Skeletal muscle satellite cell (primary cell): ENCODE data around the gene UBE4B.
A peak's percentile ranks its signal among the peaks of the same experiment; 100 is the strongest.
"Not testable (repeated sequence)": the region's sequence is repeated elsewhere in the genome, so short reads cannot be mapped to it uniquely, and the experiment has no call there.

Experiments used
- H3K27me3 ChIP-seq: 2 replicates; pipeline ENCODE4 v1.7.0; 2013; ENCODE audit warnings: low read length; ENCODE audit not compliant: control insufficient read depth, insufficient read depth
- H3K36me3 ChIP-seq: 2 replicates; pipeline ENCODE4 v1.7.0; 2013; ENCODE audit warnings: mild to moderate bottlenecking, control low read depth, low read length; ENCODE audit not compliant: insufficient read depth
- H3K4me1 ChIP-seq: 2 replicates; pipeline ENCODE4 v1.7.0; 2013; ENCODE audit warnings: low read length; ENCODE audit not compliant: control insufficient read depth, insufficient read depth
- H3K4me2 ChIP-seq: 2 replicates; pipeline ENCODE4 v1.7.0; 2013; ENCODE audit warnings: mild to moderate bottlenecking, low read length
- H3K4me3 ChIP-seq: 2 replicates; pipeline ENCODE4 v1.7.0; 2013; ENCODE audit warnings: low read length
- H3K9ac ChIP-seq: 2 replicates; pipeline ENCODE4 v1.7.0; 2013; ENCODE audit warnings: mild to moderate bottlenecking, low read depth, low read length, moderate library complexity
- H3K9me3 ChIP-seq: replicated peaks from 2 replicates; pipeline ENCODE4 v1.7.0; 2013; ENCODE audit warnings: mild to moderate bottlenecking, control low read depth, low read length

The UBE4B gene

DNA sequence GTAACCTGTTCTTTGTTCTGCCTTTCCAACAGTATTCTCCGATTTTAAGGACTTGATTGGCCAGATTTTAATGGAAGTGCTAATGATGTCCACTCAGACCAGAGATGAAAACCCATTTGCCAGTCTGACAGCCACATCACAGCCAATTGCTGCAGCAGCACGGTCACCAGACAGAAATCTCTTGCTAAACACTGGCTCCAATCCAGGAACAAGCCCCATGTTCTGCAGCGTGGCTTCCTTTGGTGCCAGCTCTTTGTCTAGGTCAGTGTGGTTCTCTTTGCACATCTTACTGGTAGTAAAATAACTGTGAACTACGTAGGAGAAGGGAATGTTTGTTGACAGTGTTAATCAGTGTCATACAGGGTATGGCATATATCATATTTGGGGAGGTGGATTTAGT, 72.7 kb downstream of the UBE4B start:
- no peak overlapping the region for H3K9ac ChIP-seq
- no peaks in the 10 kb centered on the region for H3K9me3 ChIP-seq
- peaks cover 45% of the 10 kb centered on the region for H3K36me3 ChIP-seq
- H3K27me3 ChIP-seq: no peaks in the 10 kb centered on the region
- H3K4me2 ChIP-seq: no peak overlapping the region
- H3K4me3 ChIP-seq: no peak overlapping the region
- H3K4me1 ChIP-seq: peaks cover 24% of the 10 kb centered on the region

DNA sequence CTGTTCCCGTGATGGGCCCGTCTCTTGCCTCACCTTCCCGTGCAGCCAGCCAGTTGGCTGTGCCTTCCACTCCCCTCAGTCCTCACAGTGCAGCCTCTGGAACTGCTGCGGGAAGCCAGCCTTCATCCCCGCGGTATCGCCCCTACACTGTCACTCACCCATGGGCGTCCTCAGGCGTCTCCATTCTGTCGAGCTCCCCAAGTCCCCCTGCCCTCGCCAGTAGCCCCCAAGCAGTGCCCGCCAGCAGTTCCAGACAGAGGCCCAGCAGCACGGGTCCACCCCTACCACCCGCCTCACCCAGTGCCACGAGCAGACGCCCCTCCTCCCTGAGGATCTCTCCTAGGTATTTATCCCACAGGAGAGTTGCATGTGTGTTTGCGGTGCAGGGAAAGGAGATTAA, 73.5 kb downstream of the UBE4B start:
- H3K36me3 ChIP-seq: peaks cover 44% of the 10 kb centered on the region
- H3K9ac ChIP-seq: no peak overlapping the region

DNA sequence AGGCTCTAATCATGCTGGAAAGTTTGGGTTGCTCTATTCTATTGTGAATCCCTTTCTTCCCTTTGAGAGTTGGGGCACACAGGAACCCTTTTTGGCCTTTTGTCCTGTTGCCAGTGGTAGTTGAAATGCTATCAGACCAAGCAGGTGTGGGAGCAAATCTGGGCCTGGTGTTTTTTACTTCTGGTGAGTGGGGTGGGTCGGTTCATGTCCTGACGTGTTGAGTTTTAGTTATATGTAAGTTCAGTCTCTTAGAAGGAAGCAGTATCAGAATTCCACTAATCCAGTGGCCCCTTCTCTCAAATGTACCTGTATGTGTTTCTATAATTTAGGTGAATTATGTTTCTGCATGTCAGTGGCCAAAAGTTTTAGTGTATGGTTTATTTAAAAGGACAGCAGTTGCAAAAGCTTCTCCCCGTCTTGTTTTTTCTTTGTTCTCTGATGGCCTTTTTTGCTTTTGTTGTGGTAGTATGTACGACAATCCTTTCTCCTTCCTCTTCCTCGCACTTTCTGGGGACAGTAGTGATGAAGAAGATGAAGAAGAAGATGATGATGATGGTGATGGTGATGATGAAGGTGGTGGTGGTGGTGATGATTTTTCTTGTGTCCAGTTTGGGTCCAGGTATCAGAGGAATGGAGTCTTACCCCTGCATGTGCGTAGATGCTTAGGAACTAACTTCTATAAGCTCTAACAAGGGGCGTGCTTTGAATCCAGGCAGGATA, 74.2 kb downstream of the UBE4B start:
- H3K4me3 ChIP-seq: no peak overlapping the region
- peaks cover 45% of the 10 kb centered on the region for H3K36me3 ChIP-seq
- H3K4me1 ChIP-seq: peaks cover 24% of the 10 kb centered on the region
- no peak overlapping the region for H3K4me2 ChIP-seq
- no peaks in the 10 kb centered on the region for H3K9me3 ChIP-seq
- no peaks in the 10 kb centered on the region for H3K27me3 ChIP-seq
- H3K9ac ChIP-seq: no peak overlapping the region

More for the DNA sequence above, 73.5 kb downstream of the UBE4B start:
- no peaks in the 10 kb centered on the region for H3K27me3 ChIP-seq
- no peak overlapping the region for H3K4me3 ChIP-seq
- no peaks in the 10 kb centered on the region for H3K9me3 ChIP-seq
- H3K4me1 ChIP-seq: peaks cover 24% of the 10 kb centered on the region
- H3K4me2 ChIP-seq: no peak overlapping the region

DNA sequence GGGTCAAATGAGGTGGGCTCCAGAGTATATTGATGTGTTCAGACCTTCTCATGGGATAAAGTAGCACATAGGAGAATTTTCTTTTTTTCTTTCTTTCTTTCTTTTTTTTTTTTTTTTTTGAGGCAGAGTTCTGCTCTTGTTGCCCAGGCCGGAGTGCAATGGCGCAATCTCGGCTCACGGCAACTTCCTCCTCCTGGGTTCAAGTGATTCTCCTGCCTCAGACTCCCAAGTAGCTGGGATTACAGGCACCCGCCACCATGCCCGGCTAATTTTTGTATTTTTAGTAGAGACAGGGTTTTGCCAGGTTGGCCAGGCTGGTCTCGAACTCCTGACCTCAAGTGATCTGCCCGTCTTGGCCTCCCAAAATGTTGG, 74.7 kb downstream of the UBE4B start:
- not testable (repeated sequence) for H3K9ac ChIP-seq, H3K9me3 ChIP-seq, H3K27me3 ChIP-seq, H3K4me2 ChIP-seq, H3K4me3 ChIP-seq
- Histone ChIP-seq H3K36me3 (peaks cover 45% of the 10 kb centered on the region), H3K4me1 (peaks cover 24% of the 10 kb centered on the region)

DNA sequence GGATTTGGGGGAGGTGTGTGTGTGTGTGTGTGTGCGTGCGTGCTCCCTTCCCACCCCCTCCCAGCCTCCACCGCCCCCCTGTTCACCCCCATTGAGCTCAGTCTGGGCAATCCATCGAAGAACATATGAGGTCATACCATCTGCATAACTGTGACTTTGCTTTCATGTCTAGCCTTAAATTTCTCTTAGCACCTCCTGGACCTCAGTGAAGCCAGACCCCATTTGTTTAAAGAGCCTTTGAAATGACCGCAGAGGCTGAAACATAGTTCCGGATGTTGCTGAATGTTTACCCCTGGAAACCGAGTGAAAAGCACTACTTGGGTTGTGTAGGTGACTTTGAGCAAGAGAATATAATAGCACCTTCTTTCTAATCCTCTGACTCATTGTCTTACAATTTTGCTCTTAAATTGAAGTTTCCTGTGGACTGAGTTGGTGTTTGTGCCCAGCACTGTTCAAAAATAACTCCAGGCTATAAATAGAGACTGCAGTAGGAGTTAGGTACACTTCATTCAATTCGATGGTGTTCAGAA, 75.4 kb downstream of the UBE4B start:
- Histone ChIP-seq H3K36me3 (peaks cover 38% of the 10 kb centered on the region), H3K9me3 (no peaks in the 10 kb centered on the region), H3K27me3 (no peaks in the 10 kb centered on the region), H3K4me2 (peak overlapping the region; percentile 60), H3K4me3 (no peak overlapping the region), H3K9ac (peak overlapping the region; percentile 3), H3K4me1 (peaks cover 24% of the 10 kb centered on the region)

DNA sequence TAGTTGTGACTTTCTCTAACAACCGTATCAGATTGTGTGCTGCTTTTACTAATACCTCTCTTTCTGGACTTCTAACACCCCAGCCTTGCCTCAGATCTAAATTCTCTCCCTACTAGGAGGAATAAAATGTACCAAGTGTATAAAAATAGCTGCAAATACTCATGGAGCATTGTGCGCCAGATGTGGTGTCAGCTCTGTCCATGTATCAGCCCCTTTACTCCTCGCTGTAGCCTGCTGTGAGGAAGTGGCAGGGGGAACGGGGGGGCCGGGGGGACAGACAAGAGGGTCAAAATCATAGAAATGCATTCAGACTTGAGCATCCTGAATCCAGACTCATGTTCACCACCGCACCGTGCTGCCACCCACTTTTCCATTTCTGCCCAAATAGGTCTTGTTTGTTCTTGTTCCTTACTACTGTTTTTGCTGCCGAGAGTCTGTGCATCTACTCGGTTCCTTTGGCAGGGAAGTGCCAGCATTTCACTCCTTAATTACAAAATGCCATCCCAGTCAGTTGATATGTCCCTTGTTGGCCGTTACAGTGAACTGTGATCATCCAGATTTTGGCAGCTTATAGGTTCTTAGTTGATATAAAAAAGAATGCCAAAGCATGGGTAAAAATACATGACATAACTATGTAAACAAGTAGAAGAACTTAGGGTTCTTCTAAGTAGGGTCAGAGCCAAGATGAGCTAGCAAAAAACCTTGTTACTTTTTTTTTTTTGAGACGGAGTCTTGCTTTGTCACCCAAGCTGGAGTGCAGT, 76.4 kb downstream of the UBE4B start:
- Histone ChIP-seq H3K36me3 (peaks cover 37% of the 10 kb centered on the region), H3K4me2 (peak overlapping the region; percentile 60), H3K4me3 (no peak overlapping the region), H3K9ac (peak overlapping the region; percentile 3), H3K4me1 (peaks cover 24% of the 10 kb centered on the region), H3K9me3 (no peaks in the 10 kb centered on the region), H3K27me3 (no peaks in the 10 kb centered on the region)

DNA sequence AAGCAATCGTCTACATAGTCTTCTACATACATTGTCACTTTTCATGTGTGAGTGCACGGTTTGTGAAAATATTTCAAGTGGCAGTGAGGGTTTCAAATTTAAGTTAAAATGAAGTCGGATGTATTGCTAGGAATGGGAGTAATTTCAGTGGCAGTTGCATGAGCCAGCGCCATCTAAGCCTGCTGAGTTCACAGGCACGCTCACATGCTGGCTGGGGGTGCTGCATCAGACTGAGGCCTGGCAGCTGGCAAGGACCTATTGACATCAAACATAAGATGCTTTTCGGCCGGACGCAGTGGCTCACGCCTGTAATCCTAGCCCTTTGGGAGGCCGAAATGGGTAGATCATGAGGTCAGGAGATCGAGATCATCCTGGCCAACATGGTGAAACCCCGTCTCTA, 80.7 kb downstream of the UBE4B start:
- Histone ChIP-seq H3K9ac (no peak overlapping the region), H3K36me3 (peaks cover 8% of the 10 kb centered on the region)

DNA sequence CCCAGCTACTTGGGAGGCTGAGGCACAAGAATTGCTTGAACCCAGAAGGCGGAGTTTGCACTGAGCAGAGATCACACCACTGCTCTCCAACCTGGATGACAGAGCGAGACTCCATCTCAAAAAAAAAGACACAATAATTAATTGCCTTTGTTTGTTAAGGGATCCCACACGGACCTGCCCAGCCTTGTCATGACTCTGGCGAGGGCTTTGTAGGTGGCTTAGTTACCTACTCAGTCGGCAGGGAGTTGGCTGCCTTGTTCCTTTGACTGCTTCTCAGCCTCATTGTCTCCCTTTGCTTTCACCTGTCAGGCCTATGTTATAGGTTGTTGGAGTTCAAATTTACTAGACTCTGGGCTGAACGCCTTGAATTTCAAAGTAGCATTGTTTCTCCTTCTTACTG, 82.0 kb downstream of the UBE4B start:
- Histone ChIP-seq H3K27me3 (no peaks in the 10 kb centered on the region), H3K4me2 (no peak overlapping the region), H3K4me3 (no peak overlapping the region), H3K4me1 (no peaks in the 10 kb centered on the region), H3K9me3 (no peaks in the 10 kb centered on the region), H3K9ac (no peak overlapping the region), H3K36me3 (peaks cover 12% of the 10 kb centered on the region)

More for the DNA sequence above, 80.7 kb downstream of the UBE4B start:
- Histone ChIP-seq H3K9me3 (no peaks in the 10 kb centered on the region), H3K4me2 (no peak overlapping the region), H3K27me3 (no peaks in the 10 kb centered on the region), H3K4me3 (no peak overlapping the region), H3K4me1 (peaks cover 10% of the 10 kb centered on the region)

DNA sequence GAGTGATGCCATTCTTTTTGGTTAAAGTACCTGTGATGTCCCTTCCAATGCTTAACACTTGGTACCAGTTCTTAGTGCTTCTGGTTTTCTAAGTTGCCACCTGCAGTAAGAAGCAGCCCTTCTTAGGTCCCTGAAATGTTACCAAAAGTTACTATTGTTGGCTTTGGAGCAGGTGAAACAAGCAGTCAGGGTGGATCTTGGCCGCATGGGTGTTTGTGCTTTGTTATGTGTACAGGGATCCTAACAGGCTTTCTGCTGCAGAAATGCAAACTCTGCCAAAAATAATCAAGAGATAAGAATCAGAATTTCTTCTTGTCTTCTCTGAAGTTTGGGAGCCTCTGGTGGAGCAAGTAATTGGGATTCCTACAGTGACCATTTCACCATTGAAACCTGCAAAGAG, 84.4 kb downstream of the UBE4B start:
- H3K4me3 ChIP-seq: no peak overlapping the region
- no peak overlapping the region for H3K4me2 ChIP-seq
- no peaks in the 10 kb centered on the region for H3K9me3 ChIP-seq
- H3K9ac ChIP-seq: no peak overlapping the region
- peaks cover 16% of the 10 kb centered on the region for H3K36me3 ChIP-seq
- no peaks in the 10 kb centered on the region for H3K27me3 ChIP-seq
- H3K4me1 ChIP-seq: no peaks in the 10 kb centered on the region

DNA sequence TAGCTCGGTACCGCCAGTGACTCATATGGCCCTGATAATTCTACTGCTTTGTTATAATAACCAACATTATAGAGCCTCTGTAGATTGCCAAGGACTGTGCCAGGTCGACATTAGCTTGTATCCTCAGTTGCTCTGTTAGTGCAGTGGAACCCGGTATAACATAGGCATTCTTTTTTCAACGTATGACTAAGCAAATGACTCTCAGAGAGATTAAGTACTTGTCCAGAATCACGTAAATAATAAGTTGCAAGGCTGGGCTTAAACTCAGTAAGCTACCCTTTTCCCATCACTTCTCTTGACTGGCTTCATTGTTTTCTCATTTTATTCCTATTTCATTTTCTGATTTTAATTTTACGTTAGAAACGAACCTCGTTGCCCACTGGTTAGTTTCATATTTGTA, 85.1 kb downstream of the UBE4B start:
- Histone ChIP-seq H3K27me3 (no peaks in the 10 kb centered on the region), H3K4me2 (no peak overlapping the region), H3K4me1 (peaks cover 6% of the 10 kb centered on the region), H3K9ac (no peak overlapping the region), H3K4me3 (no peak overlapping the region), H3K36me3 (peaks cover 21% of the 10 kb centered on the region), H3K9me3 (no peaks in the 10 kb centered on the region)

DNA sequence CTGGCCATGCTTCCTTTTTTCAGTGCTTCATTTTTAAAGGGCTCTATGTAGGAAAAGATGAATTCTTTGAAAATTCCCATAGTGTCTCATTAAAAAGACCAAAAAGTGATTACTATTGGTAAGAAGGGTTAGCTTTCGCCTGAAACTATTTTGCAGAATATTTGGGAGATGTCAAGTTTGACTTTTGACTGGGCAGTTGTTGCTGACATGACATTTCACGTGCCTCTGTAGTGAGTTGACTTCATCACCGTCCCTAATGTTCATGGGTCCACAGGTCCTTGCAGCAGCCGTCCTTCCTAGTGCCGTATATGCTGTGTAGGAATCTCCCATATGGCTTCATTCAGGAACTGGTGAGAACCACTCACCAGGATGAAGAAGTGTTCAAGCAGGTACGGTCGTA, 88.9 kb downstream of the UBE4B start:
- H3K4me1 ChIP-seq: peaks cover 13% of the 10 kb centered on the region
- H3K36me3 ChIP-seq: peaks cover 21% of the 10 kb centered on the region
- H3K27me3 ChIP-seq: no peaks in the 10 kb centered on the region
- no peak overlapping the region for H3K4me3 ChIP-seq
- H3K9ac ChIP-seq: no peak overlapping the region
- no peaks in the 10 kb centered on the region for H3K9me3 ChIP-seq
- no peak overlapping the region for H3K4me2 ChIP-seq
